SK-N-SH (cell line): ENCODE measurements around the gene THAP6. TPM values are rescaled to one million over a fixed set of nuclear protein-coding genes. Genes with fewer than 3 reads are reported as not detected.
"Not testable (repeated sequence)": the region's sequence is repeated elsewhere in the genome, so short reads cannot be mapped to it uniquely, and the experiment has no call there.

Experiments used
- CTCF ChIA-PET: fragments of 300-600, 350-600 bp; formaldehyde crosslinking; extraction: SDS; loops from one replicate; lab custom pipeline; 2021; lab: Yijun Ruan, JAX
- POLR2A ChIA-PET: fragments of 350-600 bp; sonication (Branson Sonifier 250); formaldehyde crosslinking; extraction: SDS; loops from one replicate; lab custom pipeline; 2020; ENCODE audit warnings: antibody characterized with exemption, inconsistent platforms; lab: Yijun Ruan, JAX
- DNase-seq: peaks from one replicate; pipeline ENCODE4 v3.0.0; 2012
- H2AFZ ChIP-seq: fragments of 200-600 bp; sonication (generic); 2 replicates; pipeline ENCODE4 v1.8.1; 2016; ENCODE audit warnings: antibody characterized with exemption, mild to moderate bottlenecking, low read depth
- H3F3A ChIP-seq: fragments of 200-600 bp; sonication (generic); replicated peaks from 2 replicates; pipeline ENCODE3; 2016; ENCODE audit warnings: antibody characterized with exemption, mild to moderate bottlenecking; ENCODE audit not compliant: insufficient read depth
- H3K27ac ChIP-seq, 2 experiments: fragments of 200-500 bp in 1 of 2; fragments of 200-600 bp in 1 of 2; sonication (Bioruptor generic) in 1 of 2; sonication (generic), shearing (Covaris generic) in 1 of 2; 2 replicates each; pipeline versions ENCODE4 v1.5.1 to v1.6.1; 2014 to 2016; ENCODE audit warnings: low read depth in 2 of 2, inconsistent platforms in 1 of 2, low read length in 1 of 2, mild to moderate bottlenecking in 1 of 2, mixed read lengths in 1 of 2
- H3K27me3 ChIP-seq: fragments of 200-600 bp; sonication (generic), shearing (Covaris generic); 2 replicates; pipeline ENCODE4 v1.6.1; 2016; ENCODE audit warnings: mixed run types; ENCODE audit not compliant: insufficient read depth
- H3K36me3 ChIP-seq, 2 experiments: fragments of 200-500 bp in 1 of 2; fragments of 200-600 bp in 1 of 2; sonication (Bioruptor generic) in 1 of 2; sonication (generic) in 1 of 2; replicated peaks in 1 of 2; 2 replicates each; pipeline versions ENCODE3 to v1.5.1; 2014 to 2016; ENCODE audit warnings: low read length in 1 of 2, mild to moderate bottlenecking in 1 of 2; ENCODE audit not compliant: insufficient read depth in 2 of 2, control insufficient read depth in 1 of 2
- H3K4me1 ChIP-seq, 2 experiments: fragments of 200-500 bp in 1 of 2; fragments of 200-600 bp in 1 of 2; sonication (Bioruptor generic) in 1 of 2; sonication (generic), shearing (Covaris generic) in 1 of 2; 2 replicates each; pipeline versions ENCODE4 v1.5.1 to v1.6.1; 2014 to 2016; ENCODE audit warnings: low read depth in 1 of 2, low read length in 1 of 2, mixed run types in 1 of 2; ENCODE audit not compliant: insufficient read depth in 2 of 2, control insufficient read depth in 1 of 2
- H3K4me2 ChIP-seq: fragments of 200-600 bp; sonication (generic), shearing (Covaris generic); 2 replicates; pipeline ENCODE4 v1.6.1; 2017; ENCODE audit warnings: mixed run types
- H3K4me3 ChIP-seq, 2 experiments: fragments of 200-500 bp in 1 of 2; fragments of 200-600 bp in 1 of 2; sonication (Bioruptor generic) in 1 of 2; sonication (generic), shearing (Covaris generic) in 1 of 2; 2 replicates each; pipeline versions ENCODE4 v1.5.1 to v1.8.1; 2014 to 2016; ENCODE audit warnings: low read depth in 2 of 2, inconsistent platforms in 1 of 2, low read length in 1 of 2, mild to moderate bottlenecking in 1 of 2, mixed read lengths in 1 of 2, moderate library complexity in 1 of 2
- H3K79me2 ChIP-seq: fragments of 200-600 bp; sonication (generic); 2 replicates; pipeline ENCODE4 v1.8.1; 2017; ENCODE audit warnings: mild to moderate bottlenecking; ENCODE audit not compliant: insufficient read depth
- H3K9ac ChIP-seq: fragments of 200-600 bp; sonication (generic); 2 replicates; pipeline ENCODE4 v1.6.1; 2017; ENCODE audit warnings: mixed run types
- H3K9me2 ChIP-seq: fragments of 200-600 bp; sonication (generic); 2 replicates; pipeline ENCODE4 v1.6.1; 2017; ENCODE audit warnings: mixed run types
- H3K9me3 ChIP-seq: fragments of 200-600 bp; sonication (generic); 2 replicates; pipeline ENCODE4 v1.6.1; 2017; ENCODE audit warnings: mixed run types, mild to moderate bottlenecking, moderate library complexity
- H4K20me1 ChIP-seq: fragments of 200-600 bp; sonication (generic); 2 replicates; pipeline ENCODE4 v1.6.1; 2017; ENCODE audit warnings: mild to moderate bottlenecking, mixed run types; ENCODE audit not compliant: insufficient read depth
- ELF1 ChIP-seq: IDR thresholded peaks from 2 replicates; pipeline ENCODE4 v1.4.0; 2012
- EP300 ChIP-seq, 2 experiments: IDR thresholded peaks; 2 replicates each; pipeline versions ENCODE4 v1.4.0 to v1.6.1; 2012; ENCODE audit warnings: borderline replicate concordance in 1 of 2, low read depth in 1 of 2, low read length in 1 of 2
- EZH2phosphoT487 ChIP-seq: fragments of 200-600 bp; sonication (generic); IDR thresholded peaks from 2 replicates; pipeline ENCODE4 v1.6.1; 2017; ENCODE audit warnings: low read depth, mixed run types, mild to moderate bottlenecking, antibody characterized with exemption, moderate library complexity, borderline replicate concordance
- GABPA ChIP-seq: IDR thresholded peaks from 2 replicates; pipeline ENCODE4 v1.4.0; 2012; ENCODE audit warnings: low read depth, mild to moderate bottlenecking
- JUND ChIP-seq: IDR thresholded peaks from 2 replicates; pipeline ENCODE4 v1.4.0; 2012
- RAD21 ChIP-seq: IDR thresholded peaks from 2 replicates; pipeline ENCODE4 v1.6.1; 2012; ENCODE audit warnings: mild to moderate bottlenecking, low read length
- RCOR1 ChIP-seq: fragments of 150-350 bp; IDR thresholded peaks from 2 replicates; pipeline ENCODE4 v1.6.1; 2017; ENCODE audit warnings: antibody characterized with exemption, low read length
- RXRA ChIP-seq: IDR thresholded peaks from 2 replicates; pipeline ENCODE4 v1.4.0; 2012; ENCODE audit warnings: low read depth, mild to moderate bottlenecking, borderline replicate concordance
- SMC3 ChIP-seq: IDR thresholded peaks from 2 replicates; pipeline ENCODE4 v1.6.1; 2012; ENCODE audit warnings: low read depth, low read length, improper control_type of control experiment
- TEAD4 ChIP-seq: IDR thresholded peaks from 2 replicates; pipeline ENCODE4 v1.4.0; 2012; ENCODE audit warnings: mild to moderate bottlenecking, borderline replicate concordance; ENCODE audit not compliant: insufficient read depth
- YY1 ChIP-seq: IDR thresholded peaks from 2 replicates; pipeline ENCODE4 v1.4.0; 2012; ENCODE audit warnings: low read depth, mild to moderate bottlenecking
- WGBS: methylation state at CpG from one replicate; pipeline ENCODE4 v1.1.6; 2017; ENCODE audit warnings: low lambda C conversion rate; 5-methylcytosine and 5-hydroxymethylcytosine counted together
- polyA plus RNA-seq, 3 experiments: library from polyadenylated mRNA; depleted of rRNA; stranded (reverse); fragments of >200 nt; gene quantifications; 2 replicates each; pipeline ENCODE4 v1.2.3, GENCODE V29; 2012
- TF ChIP-seq, protein P1 (sequence below): IDR thresholded peaks from 2 replicates; pipeline ENCODE4 v1.4.0; 2012; ENCODE audit warnings: low read depth, borderline replicate concordance
- TF ChIP-seq, protein P2 (sequence below): IDR thresholded peaks from 2 replicates; pipeline ENCODE4 v1.4.0; 2012; ENCODE audit warnings: low read depth, borderline replicate concordance
- TF ChIP-seq, protein P3 (sequence below): IDR thresholded peaks from 2 replicates; pipeline ENCODE4 v1.6.1; 2012; ENCODE audit warnings: mild to moderate bottlenecking, low read depth, low read length, moderate library complexity

Gene THAP6
- polyA plus RNA-seq, 1 of the 3 experiments (the other 2 are of a cell fraction), result 6.9 TPM

DNA sequence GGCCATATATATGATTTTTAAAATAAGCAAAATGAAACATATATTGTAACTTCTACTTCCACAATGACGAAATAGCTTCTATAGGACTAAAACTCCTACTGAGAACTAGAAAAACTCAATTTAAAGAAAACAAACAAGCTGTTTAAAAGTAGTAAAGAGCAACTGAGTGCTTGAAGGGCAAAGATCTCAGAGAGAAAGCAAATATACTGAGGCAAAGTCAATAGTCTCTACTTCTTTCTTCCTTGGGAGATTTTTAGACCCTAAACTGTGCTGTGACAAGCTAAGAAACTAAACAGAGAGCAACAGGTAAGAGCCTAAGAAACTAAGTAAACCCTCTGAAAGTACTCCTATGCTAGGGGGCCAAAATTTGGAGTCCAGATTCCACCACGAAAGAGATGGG, 8.6 kb upstream of the THAP6 start:
- 99% methylated on average over 2 of the region's 2 CpGs for WGBS
- H3K27me3 ChIP-seq, result no peaks in the 10 kb centered on the region
- no peaks in the 10 kb centered on the region for H3K9me2 ChIP-seq
- H3K27ac ChIP-seq, result no peak overlapping the region
- H3K4me1 ChIP-seq, result no peaks in the 10 kb centered on the region; a peak in 1 of 4 replicates
- H3K4me3 ChIP-seq, result no peak overlapping the region
- peaks cover 24% of the 10 kb centered on the region for H3K79me2 ChIP-seq
- POLR2A ChIA-PET, result interaction anchor here (1.0 kb wide), 1 partner anchor 9 kb away, joined by 4 read pairs; the partner anchor contains the start of genes RCHY1 and THAP6
- CTCF ChIA-PET, result interaction anchor here (0.6 to 1.2 kb wide), 2 partner anchors 15 to 1689 kb away, joined by 3 to 5 read pairs; no protein-coding TSS in a partner anchor
- H3K4me2 ChIP-seq, result no peak overlapping the region
- no peaks in the 10 kb centered on the region for H3K9me3 ChIP-seq
- no peaks in the 10 kb centered on the region for H4K20me1 ChIP-seq
- DNase-seq, result no peak
- no peak overlapping the region for H3K9ac ChIP-seq
- TF ChIP-seq RXRA, result no peak
- TF ChIP-seq RAD21, result no peak
- TF ChIP-seq, protein P1, sequence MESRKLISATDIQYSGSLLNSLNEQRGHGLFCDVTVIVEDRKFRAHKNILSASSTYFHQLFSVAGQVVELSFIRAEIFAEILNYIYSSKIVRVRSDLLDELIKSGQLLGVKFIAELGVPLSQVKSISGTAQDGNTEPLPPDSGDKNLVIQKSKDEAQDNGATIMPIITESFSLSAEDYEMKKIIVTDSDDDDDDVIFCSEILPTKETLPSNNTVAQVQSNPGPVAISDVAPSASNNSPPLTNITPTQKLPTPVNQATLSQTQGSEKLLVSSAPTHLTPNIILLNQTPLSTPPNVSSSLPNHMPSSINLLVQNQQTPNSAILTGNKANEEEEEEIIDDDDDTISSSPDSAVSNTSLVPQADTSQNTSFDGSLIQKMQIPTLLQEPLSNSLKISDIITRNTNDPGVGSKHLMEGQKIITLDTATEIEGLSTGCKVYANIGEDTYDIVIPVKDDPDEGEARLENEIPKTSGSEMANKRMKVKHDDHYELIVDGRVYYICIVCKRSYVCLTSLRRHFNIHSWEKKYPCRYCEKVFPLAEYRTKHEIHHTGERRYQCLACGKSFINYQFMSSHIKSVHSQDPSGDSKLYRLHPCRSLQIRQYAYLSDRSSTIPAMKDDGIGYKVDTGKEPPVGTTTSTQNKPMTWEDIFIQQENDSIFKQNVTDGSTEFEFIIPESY, result no peak
- no peak for TF ChIP-seq GABPA
- TF ChIP-seq EZH2phosphoT487, result no peak
- no peak for TF ChIP-seq TEAD4
- TF ChIP-seq, protein P2, sequence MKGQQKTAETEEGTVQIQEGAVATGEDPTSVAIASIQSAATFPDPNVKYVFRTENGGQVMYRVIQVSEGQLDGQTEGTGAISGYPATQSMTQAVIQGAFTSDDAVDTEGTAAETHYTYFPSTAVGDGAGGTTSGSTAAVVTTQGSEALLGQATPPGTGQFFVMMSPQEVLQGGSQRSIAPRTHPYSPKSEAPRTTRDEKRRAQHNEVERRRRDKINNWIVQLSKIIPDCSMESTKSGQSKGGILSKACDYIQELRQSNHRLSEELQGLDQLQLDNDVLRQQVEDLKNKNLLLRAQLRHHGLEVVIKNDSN, result no peak
- TF ChIP-seq, protein P3, sequence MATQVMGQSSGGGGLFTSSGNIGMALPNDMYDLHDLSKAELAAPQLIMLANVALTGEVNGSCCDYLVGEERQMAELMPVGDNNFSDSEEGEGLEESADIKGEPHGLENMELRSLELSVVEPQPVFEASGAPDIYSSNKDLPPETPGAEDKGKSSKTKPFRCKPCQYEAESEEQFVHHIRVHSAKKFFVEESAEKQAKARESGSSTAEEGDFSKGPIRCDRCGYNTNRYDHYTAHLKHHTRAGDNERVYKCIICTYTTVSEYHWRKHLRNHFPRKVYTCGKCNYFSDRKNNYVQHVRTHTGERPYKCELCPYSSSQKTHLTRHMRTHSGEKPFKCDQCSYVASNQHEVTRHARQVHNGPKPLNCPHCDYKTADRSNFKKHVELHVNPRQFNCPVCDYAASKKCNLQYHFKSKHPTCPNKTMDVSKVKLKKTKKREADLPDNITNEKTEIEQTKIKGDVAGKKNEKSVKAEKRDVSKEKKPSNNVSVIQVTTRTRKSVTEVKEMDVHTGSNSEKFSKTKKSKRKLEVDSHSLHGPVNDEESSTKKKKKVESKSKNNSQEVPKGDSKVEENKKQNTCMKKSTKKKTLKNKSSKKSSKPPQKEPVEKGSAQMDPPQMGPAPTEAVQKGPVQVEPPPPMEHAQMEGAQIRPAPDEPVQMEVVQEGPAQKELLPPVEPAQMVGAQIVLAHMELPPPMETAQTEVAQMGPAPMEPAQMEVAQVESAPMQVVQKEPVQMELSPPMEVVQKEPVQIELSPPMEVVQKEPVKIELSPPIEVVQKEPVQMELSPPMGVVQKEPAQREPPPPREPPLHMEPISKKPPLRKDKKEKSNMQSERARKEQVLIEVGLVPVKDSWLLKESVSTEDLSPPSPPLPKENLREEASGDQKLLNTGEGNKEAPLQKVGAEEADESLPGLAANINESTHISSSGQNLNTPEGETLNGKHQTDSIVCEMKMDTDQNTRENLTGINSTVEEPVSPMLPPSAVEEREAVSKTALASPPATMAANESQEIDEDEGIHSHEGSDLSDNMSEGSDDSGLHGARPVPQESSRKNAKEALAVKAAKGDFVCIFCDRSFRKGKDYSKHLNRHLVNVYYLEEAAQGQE, result no peak
- TF ChIP-seq SMC3, result no peak
- TF ChIP-seq JUND, result no peak
- no peak for TF ChIP-seq ELF1
- no peak for TF ChIP-seq RCOR1
- TF ChIP-seq EP300 (IDR thresholded peaks at IDR 0.05; ENCODE audit: borderline replicate concordance in 1 of 2, low read depth in 1 of 2, low read length in 1 of 2), result no peak
- no peak for TF ChIP-seq YY1
- H3F3A ChIP-seq, result peaks cover 3% of the 10 kb centered on the region
- H2AFZ ChIP-seq, result no peak overlapping the region
- H3K36me3 ChIP-seq, result peaks cover 43 to 53% of the 10 kb centered on the region in 2 experiments

DNA sequence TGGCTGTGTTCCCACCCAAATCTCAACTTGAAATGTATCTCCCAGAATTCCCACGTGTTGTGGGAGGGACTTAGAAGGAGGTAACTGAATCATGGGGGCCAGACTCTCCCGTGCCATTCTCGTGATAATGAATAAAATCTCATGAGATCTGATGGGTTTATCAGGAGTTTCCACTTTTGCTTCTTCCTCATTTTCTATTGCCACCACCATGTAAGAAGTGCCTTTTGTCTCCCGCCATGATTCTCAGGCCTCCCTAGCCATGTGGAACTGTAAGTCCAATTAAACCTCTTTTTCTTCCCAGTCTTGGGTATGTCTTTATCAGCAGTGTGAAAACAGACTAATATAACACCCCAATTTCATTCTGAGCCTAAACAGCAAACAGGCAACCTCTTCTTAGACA, 4.7 kb upstream of the THAP6 start:
- 94% methylated on average over 4 of the region's 4 CpGs for WGBS
- H3K4me2 ChIP-seq, H3K4me3 ChIP-seq, H3F3A ChIP-seq, H4K20me1 ChIP-seq, POLR2A ChIA-PET, CTCF ChIA-PET, H2AFZ ChIP-seq, DNase-seq, H3K9ac ChIP-seq, H3K27me3 ChIP-seq, H3K27ac ChIP-seq, H3K9me3 ChIP-seq, H3K9me2 ChIP-seq, H3K4me1 ChIP-seq: not testable (repeated sequence)
- Histone ChIP-seq H3K36me3 (peaks cover 35 to 46% of the 10 kb centered on the region in 2 experiments), H3K79me2 (peaks cover 58% of the 10 kb centered on the region)
